HG02588 (cell line): ENCODE measurements around the gene ERVV-1.
"Not testable (repeated sequence)": the region's sequence is repeated elsewhere in the genome, so short reads cannot be mapped to it uniquely, and the experiment has no call there.

Experiments used
- ATAC-seq: cut with Tn5 transposase; IDR thresholded peaks from one replicate; pipeline ENCODE4 v1.9.1; 2021; ENCODE audit warnings: mild to moderate bottlenecking, moderate library complexity; ENCODE audit not compliant: unreplicated experiment

ERVV-1 gene

GRCh38 chr19:53015730-53016129 is 2.0 kb downstream of the ERVV-1 start:
- no peak for ATAC-seq

GRCh38 chr19:53019684-53020083 is 6.0 kb downstream of the ERVV-1 start:
- no peak for ATAC-seq

DNA sequence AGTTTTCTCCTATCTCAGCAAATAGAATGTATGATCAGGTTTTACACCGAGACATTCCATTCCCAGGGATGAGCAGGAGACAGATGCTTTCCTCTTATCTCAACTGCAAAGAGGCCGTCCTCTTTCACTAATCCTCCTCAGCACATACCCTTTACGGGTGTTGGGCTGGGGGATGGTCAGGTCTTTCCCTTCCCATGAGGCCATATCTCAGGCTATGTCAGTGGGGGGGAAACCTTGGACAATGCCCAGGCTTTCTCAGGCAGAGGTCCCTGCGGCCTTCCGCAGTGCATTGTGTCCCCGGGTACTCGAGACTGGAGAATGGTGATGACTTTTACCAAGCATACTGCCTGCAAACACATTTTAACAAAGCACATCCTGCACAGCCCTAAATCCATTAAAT is 14.6 kb downstream of the ERVV-1 start:
- ATAC-seq, result not testable (repeated sequence)

GRCh38 chr19:53034054-53034453 is 20.3 kb downstream of the ERVV-1 start:
- no peak for ATAC-seq

- no peak for ATAC-seq
These were observed 21.4 kb downstream of the ERVV-1 start for GRCh38 chr19:53034948-53035675.

DNA sequence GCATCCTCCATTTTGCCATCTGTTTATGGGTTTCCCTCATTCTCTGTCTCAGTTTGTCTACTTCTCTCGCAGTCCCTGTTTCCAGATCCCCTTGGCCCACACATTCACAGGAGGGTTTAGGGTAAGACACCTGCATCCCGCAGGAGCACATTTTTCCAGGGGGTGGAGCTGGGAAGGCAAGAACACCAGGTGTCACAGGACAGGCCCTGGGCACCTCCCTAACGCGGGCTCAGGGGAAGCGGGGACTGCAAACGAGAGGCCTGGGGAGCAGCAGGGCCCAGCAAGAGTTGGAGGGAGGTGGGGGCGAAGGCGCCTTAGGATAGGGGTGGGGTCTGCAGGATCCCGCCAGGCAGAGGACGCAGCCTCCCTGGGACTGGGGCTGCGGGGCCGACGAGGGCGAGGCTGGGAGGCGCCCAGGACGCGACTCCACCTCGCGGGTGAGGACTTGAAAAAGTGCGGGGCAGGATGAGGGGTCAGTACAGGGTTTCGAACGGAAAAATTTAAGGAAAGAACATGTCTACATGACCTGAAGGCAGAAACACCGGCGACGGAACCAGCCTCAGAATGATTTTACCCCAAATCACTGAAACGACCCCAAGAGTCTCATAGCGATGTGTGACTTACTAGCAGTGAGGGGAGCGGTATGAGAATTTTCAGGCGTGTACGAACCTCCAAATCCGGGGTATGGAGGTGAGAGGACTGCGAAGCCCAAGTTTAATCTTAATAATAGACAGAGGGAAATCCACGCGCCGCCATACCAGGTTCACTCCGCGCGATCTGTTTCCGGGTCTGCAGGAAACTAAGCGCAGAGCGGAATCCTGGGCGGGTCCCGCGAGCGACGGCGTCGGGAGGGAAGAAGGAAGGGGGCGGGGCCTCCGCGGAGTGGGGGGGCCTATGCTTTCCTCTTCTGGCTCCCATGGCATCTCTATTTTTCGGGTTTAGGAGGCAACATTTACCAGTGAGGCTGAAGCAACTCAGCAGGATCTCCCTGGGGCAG is 23.7 kb downstream of the ERVV-1 start:
- no peak for ATAC-seq

- ATAC-seq, result no peak
These were observed 27.6 kb downstream of the ERVV-1 start for GRCh38 chr19:53041366-53041765.

GRCh38 chr19:53045536-53045935 is 31.8 kb downstream of the ERVV-1 start:
- no peak for ATAC-seq

DNA sequence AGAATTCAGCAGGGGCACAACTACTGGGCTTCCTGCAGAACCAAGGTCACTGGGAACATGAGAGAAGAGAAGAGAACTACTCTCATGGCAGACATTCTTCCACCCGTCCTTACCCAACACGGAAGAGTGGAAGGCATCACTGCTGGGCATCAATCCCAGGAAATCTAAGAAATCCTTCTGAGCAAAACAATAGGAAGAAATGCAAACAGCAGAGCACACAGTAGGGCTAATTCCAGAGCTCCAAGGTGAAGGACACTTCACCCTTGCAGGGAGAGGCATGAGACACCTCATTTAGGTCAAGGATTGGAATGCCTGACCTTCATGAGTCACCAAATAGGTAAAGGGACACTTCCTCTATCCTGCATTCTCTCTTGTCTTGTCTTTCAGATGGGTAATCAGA is 33.7 kb downstream of the ERVV-1 start:
- ATAC-seq, result no peak

DNA sequence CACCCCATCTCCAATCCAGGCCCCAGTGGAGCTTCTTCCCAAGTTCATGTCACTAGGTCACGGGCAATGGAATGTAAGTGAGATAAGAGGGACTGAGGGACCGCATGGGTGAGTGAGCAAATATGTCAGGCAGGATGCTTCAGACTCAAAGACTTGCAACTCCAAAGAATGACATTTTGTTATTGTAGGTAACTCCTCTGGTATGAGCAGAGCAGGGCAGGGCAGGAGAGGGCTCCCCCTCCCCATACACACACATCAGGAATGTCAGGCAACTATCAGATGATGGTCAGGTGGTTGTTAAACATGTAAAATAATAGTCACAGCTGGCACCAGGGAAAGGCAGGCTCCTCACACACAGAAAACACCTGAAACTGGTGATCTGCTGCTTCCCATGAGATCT is 41.4 kb downstream of the ERVV-1 start:
- no peak for ATAC-seq

DNA sequence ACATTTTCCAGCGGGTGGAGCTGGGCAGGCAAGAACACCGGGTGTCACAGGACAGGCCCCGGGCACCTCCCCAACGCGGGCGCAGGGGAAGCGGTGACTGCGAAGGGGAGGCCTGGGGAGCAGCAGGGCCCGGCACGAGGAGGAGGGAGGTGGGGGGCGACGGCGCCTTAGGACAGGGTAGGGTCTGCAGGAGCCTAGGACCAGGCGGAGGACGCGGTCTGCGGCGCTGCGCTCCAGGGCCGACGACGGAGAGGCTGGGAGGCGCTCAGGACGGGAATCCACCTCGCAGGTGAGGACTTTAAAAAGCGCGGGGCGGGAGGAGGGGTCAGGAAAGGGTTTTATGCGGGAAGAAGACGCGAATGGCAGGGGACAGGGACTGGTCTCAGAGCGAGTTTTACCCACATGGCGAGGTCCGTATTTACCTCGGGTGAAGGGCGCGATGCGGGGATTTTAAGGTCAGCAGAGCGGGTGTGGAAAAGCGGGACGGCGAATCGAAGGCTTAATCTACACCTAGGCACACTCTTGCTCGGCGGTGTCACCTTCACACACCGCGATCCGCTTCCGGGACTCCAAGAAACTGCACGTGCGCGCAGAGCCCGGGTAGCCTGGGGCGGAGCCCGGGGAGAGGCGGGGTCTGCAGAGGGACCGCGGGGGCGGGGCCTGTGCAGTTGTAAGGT is 44.3 kb downstream of the ERVV-1 start:
- ATAC-seq, result no peak
